Right kidney (tissue), 1 donor: Measurements from ENCODE around the gene PCNX2.
A peak's percentile ranks its signal among the peaks of the same experiment; 100 is the strongest.

Experiments
- DNase-seq: peaks from one replicate; pipeline ENCODE4 v3.0.0-alpha.2; 2016

The PCNX2 gene

DNA sequence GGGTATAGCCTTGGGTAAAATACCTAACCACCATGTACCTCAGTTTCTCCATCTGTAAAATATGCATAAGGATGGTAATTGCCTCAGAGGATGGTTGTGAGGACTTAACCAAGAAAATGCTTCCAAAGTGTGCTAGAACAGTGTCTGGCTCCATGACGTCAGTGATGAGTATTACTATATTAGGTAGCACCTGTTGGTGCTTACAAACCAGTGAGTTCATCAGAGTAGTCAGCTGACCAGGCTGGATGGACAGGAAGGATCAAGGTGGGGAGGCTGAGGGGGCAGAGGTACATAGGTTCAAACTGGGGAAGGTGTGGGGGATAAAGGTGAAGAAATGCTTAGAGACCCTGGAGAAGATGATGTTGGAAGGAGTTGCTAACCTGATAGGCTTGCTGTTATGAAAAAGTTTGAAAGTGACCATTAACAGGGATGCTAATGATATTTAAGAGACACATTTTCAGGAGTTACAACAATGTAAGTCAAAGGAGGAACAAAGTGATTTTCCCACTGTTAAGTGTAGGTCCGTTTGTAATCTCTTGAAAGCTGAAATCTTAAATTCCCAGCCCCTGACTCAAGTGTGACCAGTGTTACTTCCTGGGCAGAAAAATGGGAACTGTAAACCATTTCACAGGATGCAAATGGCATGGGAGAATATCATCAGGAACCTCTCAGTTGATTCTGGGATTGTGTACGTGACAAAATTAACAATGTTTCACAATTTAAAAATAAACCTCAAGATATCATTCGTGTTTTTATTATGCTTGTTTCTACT, 340.7 kb downstream of the PCNX2 start:
- DNase-seq: no peak

GRCh38 chr1:232952514-232953499, 342.7 kb downstream of the PCNX2 start:
- DNase-seq: no peak

GRCh38 chr1:232951605-232952004, 343.9 kb downstream of the PCNX2 start:
- DNase-seq: no peak

GRCh38 chr1:232951180-232951579, 344.3 kb downstream of the PCNX2 start:
- DNase-seq: no peak

- peak; percentile 93 for DNase-seq
These were observed 345.0 kb downstream of the PCNX2 start, which contains the start of gene NTPCR for GRCh38 chr1:232950197-232951176. Gene NTPCR (plus strand): TSS chr1:232950611. CDS start chr1:232950711, 100 bp downstream.

DNA sequence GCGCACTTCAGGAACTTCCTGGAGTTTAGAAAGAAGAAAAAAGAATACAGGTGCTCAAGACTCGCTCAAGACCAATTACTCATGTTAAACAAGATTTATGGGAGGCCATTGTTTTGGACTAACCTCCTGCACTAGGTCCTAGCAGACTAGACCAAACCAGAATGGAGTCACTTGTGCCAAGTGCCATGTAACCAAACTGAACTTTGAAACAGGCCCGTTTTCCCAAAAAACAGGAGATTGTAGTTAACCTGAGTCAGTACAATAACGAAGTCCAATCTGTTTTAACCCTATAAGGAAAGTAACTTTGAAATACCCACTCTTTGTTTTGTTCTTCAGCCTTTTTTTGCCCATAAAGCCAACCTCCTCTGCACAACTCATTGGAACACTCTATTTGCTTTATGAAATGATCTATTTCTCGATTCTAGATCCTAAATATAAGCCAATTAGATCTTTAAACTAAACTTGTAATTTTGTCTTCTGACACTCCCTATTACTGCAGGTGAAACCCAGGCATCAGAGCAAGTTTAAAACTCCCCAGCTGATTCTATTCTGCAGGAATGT, 345.8 kb downstream of the PCNX2 start:
- DNase-seq: no peak

- DNase-seq: no peak
These were observed 351.2 kb downstream of the PCNX2 start for GRCh38 chr1:232944347-232944746.

- DNase-seq: no peak
These were observed 351.8 kb downstream of the PCNX2 start for GRCh38 chr1:232943679-232944252.

DNA sequence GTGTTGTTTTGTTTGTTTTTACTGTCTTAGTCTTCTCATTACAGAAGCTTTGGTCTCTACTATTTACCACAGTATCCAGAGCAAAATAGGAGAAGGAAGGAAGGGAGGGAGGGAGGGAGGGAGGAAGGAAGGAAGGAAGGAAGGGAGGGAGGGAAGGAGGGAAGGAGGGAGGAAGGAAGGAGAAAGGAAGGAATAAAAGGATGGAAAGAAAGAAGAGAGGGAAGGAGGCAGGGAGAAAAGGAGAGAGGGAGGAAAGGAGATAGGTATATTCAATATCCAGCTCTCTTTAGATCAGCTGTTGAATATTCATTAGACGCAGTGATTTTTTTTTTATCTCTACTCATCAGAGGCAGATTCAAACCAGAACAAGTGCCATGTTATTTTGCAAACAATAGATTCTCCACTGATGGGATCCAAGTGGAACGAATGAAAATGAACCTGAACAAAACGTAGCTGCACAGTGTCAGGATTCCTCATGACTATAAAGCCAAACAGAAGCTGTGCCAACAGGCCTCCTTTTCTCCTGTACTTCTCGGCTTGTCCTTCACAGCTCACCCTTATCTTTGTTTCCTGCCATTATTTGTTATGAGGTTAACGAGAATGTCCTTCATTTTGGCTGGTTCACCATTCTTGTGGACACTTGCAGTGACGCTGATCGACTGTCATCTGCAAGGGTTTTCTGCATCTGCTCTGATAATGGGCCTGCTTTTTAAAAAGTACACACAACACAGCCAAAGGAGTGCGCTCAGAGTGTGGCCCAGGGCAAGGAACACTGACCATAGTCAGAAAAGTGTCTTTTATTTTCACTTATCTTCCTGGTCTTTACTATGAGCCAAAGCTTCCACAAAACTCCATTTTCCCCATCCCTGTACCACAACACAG, 352.9 kb downstream of the PCNX2 start:
- DNase-seq: no peak

DNA sequence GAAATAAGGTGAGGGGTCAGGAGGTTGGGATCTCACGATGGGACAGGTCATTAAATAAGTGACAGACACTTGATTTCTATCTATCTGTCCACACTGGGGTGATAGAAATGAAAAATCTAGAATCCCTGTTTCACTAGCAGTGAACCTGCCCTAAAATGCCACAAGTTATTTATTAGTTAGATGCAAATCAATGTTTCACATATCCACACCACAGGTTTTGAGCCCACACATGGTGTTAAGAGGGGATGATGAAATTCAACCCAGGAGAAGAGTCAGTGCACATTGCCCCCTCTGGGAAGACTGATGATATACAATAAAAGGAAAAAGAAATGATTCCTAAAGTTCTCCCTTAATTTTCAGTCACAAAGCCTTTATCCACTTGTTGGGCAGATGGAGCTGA, 355.3 kb downstream of the PCNX2 start:
- no peak for DNase-seq

DNA sequence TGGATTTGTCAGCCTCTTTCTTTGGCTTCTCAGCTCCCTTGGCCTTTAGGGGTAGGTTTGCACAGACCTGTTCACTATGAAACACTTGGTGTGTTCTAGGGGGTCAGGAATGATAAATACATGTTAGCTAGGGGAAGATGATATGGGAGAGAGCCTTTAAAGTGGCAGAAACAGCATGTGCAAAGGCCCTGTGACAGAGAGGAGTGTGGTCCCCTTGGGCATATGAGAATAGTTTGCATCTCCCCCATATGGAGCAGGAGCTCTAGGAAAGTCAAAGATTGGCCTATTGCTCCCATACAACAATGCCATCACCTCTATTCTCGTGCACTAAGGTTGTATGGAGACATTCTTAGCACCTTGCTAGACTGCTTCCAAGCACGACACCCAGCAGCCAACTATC, 355.8 kb downstream of the PCNX2 start:
- DNase-seq: no peak

- no peak for DNase-seq
These were observed 356.6 kb downstream of the PCNX2 start for GRCh38 chr1:232938926-232939325.

DNA sequence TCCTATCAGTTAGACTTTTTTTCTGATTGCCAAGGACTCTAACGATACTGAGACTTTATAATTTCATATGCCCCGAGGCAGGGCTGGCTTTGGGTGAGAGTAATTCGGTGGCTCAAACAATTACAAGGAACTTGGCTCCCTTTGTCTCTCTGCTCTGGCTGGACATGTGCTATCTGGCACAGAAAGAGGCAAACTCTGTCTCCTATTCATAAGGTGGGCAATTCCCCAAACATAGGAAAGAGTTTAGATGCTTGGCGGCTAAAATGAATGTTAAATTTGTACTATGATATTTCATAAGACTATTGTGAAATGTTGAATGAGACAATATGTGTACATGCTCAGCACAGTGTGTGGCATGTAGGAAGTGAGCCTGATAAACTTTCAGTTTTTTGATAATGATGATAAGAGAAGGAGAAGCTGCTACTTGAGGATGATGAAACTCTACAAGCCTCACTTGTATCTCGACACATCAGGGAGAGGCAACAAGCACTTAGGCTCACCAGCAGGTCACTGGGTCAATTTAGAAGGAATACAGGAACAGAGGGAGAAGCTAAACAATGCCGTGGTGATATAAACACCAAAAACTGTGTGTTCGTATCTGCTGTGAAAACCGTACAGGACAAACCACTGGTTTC, 357.7 kb downstream of the PCNX2 start:
- DNase-seq: no peak

- no peak for DNase-seq
These were observed 358.6 kb downstream of the PCNX2 start for GRCh38 chr1:232936941-232937340.
